PC-9 (cell line): ENCODE measurements around the gene VWA3B. TPM values are rescaled to one million over a fixed set of nuclear protein-coding genes. Genes with fewer than 3 reads are reported as not detected.

Source experiments
- BruUV-seq: library from RNA; stranded (reverse); fragments of 400-500 nt; replicated peaks from 2 replicates; lab custom pipeline; 2021; lab: Mats Ljungman, UMichigan
- CTCF ChIA-PET: fragments of 300-600 bp; sonication (Branson Sonifier 250); formaldehyde crosslinking; loops from one replicate; lab custom pipeline; 2022; ENCODE audit warnings: antibody characterized with exemption; lab: Charles Lee
- POLR2A ChIA-PET: fragments of 300-600 bp; sonication (Branson Sonifier 250); formaldehyde crosslinking; loops from one replicate; lab custom pipeline; 2022; ENCODE audit warnings: antibody characterized with exemption; ENCODE audit not compliant: unreplicated experiment; lab: Charles Lee
- DNase-seq, 2 experiments: peaks; one replicate each; pipeline versions ENCODE4 v3.0.0 to v3.0.0-alpha.2; 2015 to 2022; ENCODE audit warnings: mixed read lengths in 1 of 2
- H2AFZ ChIP-seq: fragments of 200-600 bp; sonication (generic); 2 replicates; pipeline ENCODE4 v1.8.1; 2017; ENCODE audit warnings: antibody characterized with exemption
- H3F3A ChIP-seq: fragments of 200-600 bp; sonication (generic); 2 replicates; pipeline ENCODE4 v1.8.1; 2017; ENCODE audit warnings: antibody characterized with exemption, mild to moderate bottlenecking, low read depth; ENCODE audit not compliant: insufficient read depth
- H3K27ac ChIP-seq: fragments of 200-600 bp; sonication (generic); 2 replicates; pipeline ENCODE4 v1.6.1; 2016; ENCODE audit warnings: mixed run types
- H3K27me3 ChIP-seq: fragments of 200-600 bp; sonication (generic); 2 replicates; pipeline ENCODE4 v1.6.1; 2016; ENCODE audit warnings: low read depth, mixed run types; ENCODE audit not compliant: insufficient read depth
- H3K36me3 ChIP-seq: fragments of 200-600 bp; sonication (generic); 2 replicates; pipeline ENCODE4 v1.6.1; 2016; ENCODE audit warnings: low read depth, mixed run types
- H3K4me1 ChIP-seq: fragments of 200-600 bp; sonication (generic); replicated peaks from 2 replicates; pipeline ENCODE4 v1.6.1; 2016; ENCODE audit warnings: mixed run types; ENCODE audit not compliant: insufficient read depth
- H3K4me2 ChIP-seq: fragments of 200-600 bp; sonication (generic); 2 replicates; pipeline ENCODE4 v1.6.1; 2017; ENCODE audit warnings: mixed run types
- H3K4me3 ChIP-seq: fragments of 200-600 bp; sonication (generic); 2 replicates; pipeline ENCODE4 v1.6.1; 2016; ENCODE audit warnings: mixed run types
- H3K79me2 ChIP-seq: fragments of 200-600 bp; sonication (generic); 2 replicates; pipeline ENCODE4 v1.6.1; 2017; ENCODE audit warnings: low read depth, mixed run types
- H3K9me2 ChIP-seq: fragments of 200-600 bp; sonication (generic); 2 replicates; pipeline ENCODE4 v1.8.1; 2017; ENCODE audit warnings: mild to moderate bottlenecking; ENCODE audit not compliant: insufficient read depth
- H3K9me3 ChIP-seq: fragments of 200-600 bp; sonication (generic); 2 replicates; pipeline ENCODE4 v1.8.1; 2016; ENCODE audit warnings: low read depth; ENCODE audit not compliant: insufficient read depth
- H4K20me1 ChIP-seq: fragments of 200-600 bp; sonication (generic); 2 replicates; pipeline ENCODE4 v1.8.1; 2017; ENCODE audit not compliant: insufficient read depth
- CTCF ChIP-seq: fragments of 200-600 bp; sonication (generic); conservative IDR thresholded peaks from 2 replicates; pipeline ENCODE4 v1.6.1; 2017; ENCODE audit warnings: mixed run types, antibody characterized with exemption, mild to moderate bottlenecking, moderate library complexity
- EZH2 ChIP-seq: fragments of 200-600 bp; sonication (generic); IDR thresholded peaks from 2 replicates; pipeline ENCODE4 v1.8.0; 2017; ENCODE audit warnings: antibody characterized with exemption, low read depth
- intact Hi-C: fragments of 100-400 bp; cut with micrococcal nuclease; formaldehyde crosslinking; loops from one replicate; pipeline ENCODE4 v1.10.0; 2022; ENCODE audit not compliant: unreplicated experiment
- total RNA-seq: library from RNA; stranded (reverse); gene quantifications from 2 replicates; pipeline ENCODE4 v1.2.3, GENCODE V29; 2021

Gene VWA3B
- total RNA-seq, 1 experiment from 2014 or later, result not detected

- POLR2A ChIA-PET, result no interaction called here
- Histone ChIP-seq H3K4me1 (peaks cover 11% of the 10 kb centered on the region), H3F3A (no peaks in the 10 kb centered on the region), H3K9me2 (no peaks in the 10 kb centered on the region), H3K36me3 (no peaks in the 10 kb centered on the region), H4K20me1 (no peaks in the 10 kb centered on the region), H3K4me2 (peak overlapping the region; percentile 23), H3K4me3 (no peak overlapping the region), H3K9me3 (peaks cover 3% of the 10 kb centered on the region; the same call in 1 of the 2 replicates), H3K27me3 (no peaks in the 10 kb centered on the region), H3K79me2 (no peaks in the 10 kb centered on the region), H3K27ac (no peak overlapping the region), H2AFZ (no peak overlapping the region)
- CTCF ChIA-PET, result no interaction called here
- TF ChIP-seq EZH2 (no peak), CTCF (no peak)
- intact Hi-C loops, result no loop called here
- no TSS peak for BruUV-seq
- peak in 1 of 2 experiments; percentile 30 for DNase-seq
Observed at GRCh38 chr2:98333922-98334321, 247.0 kb downstream of the VWA3B start.

GRCh38 chr2:98334439-98335078 lies 247.6 kb downstream of the VWA3B start:
- ChIA-PET CTCF (no interaction called here), POLR2A (no interaction called here)
- no TSS peak for BruUV-seq
- no peaks in the 10 kb centered on the region for H3K36me3 ChIP-seq
- H3F3A ChIP-seq, result no peaks in the 10 kb centered on the region
- peak in 1 of 2 experiments; percentile 59 for DNase-seq
- H3K4me2 ChIP-seq, result peak overlapping the region; percentile 23; the same call in 1 of the 2 replicates
- H3K27me3 ChIP-seq, result no peaks in the 10 kb centered on the region
- no peak overlapping the region for H3K4me3 ChIP-seq
- H4K20me1 ChIP-seq, result no peaks in the 10 kb centered on the region
- H3K79me2 ChIP-seq, result no peaks in the 10 kb centered on the region
- TF ChIP-seq EZH2 (no peak), CTCF (no peak)
- no peak overlapping the region for H3K27ac ChIP-seq
- H2AFZ ChIP-seq, result peak overlapping the region; percentile 2; the same call in 1 of the 2 replicates
- intact Hi-C loops, result no loop called here
- peaks cover 11% of the 10 kb centered on the region for H3K4me1 ChIP-seq
- H3K9me2 ChIP-seq, result no peaks in the 10 kb centered on the region
- H3K9me3 ChIP-seq, result peaks cover 3% of the 10 kb centered on the region; the same call in 1 of the 2 replicates

- H3K36me3 ChIP-seq, result no peaks in the 10 kb centered on the region
- DNase-seq, result peak in 1 of 2 experiments; percentile 15
- POLR2A ChIA-PET, result no interaction called here
- H3K27ac ChIP-seq, result no peak overlapping the region
- H3K9me2 ChIP-seq, result no peaks in the 10 kb centered on the region
- no peak overlapping the region for H3K4me2 ChIP-seq
- H2AFZ ChIP-seq, result no peak overlapping the region
- intact Hi-C loops, result no loop called here
- H3K79me2 ChIP-seq, result no peaks in the 10 kb centered on the region
- TF ChIP-seq EZH2, result no peak
- TF ChIP-seq CTCF, result no peak
- peaks cover 3% of the 10 kb centered on the region; the same call in 1 of the 2 replicates for H3K9me3 ChIP-seq
- no peak overlapping the region for H3K4me3 ChIP-seq
- H4K20me1 ChIP-seq, result no peaks in the 10 kb centered on the region
- no TSS peak for BruUV-seq
- H3F3A ChIP-seq, result no peaks in the 10 kb centered on the region
- H3K27me3 ChIP-seq, result no peaks in the 10 kb centered on the region
- CTCF ChIA-PET, result no interaction called here
- H3K4me1 ChIP-seq, result peaks cover 11% of the 10 kb centered on the region
Observed at GRCh38 chr2:98335271-98335670, 248.3 kb downstream of the VWA3B start.
